Measurements from ENCODE around the gene MAPK8IP1. TPM values are rescaled to one million over a fixed set of nuclear protein-coding genes. Genes with fewer than 3 reads are reported as not detected.
A peak's percentile ranks its signal among the peaks of the same experiment; 100 is the strongest.

Gene MAPK8IP1
- total and polyA plus RNA-seq, 2 donors: 1.1 to 2.1 TPM

- WGBS: 97% methylated on average over 2 of the region's 2 CpGs
- H3K27ac ChIP-seq (ENCODE audit: low read depth in 1 of 2, low read length in 1 of 2): no peak overlapping the region
- no peaks in the 10 kb centered on the region for H3K9me3 ChIP-seq (ENCODE audit: control insufficient read depth in 2 of 2, insufficient read depth in 1 of 2, low read length in 1 of 2)
- H3K4me3 ChIP-seq (ENCODE audit: low read length in 2 of 2): no peak overlapping the region
- peaks cover 28% of the 10 kb centered on the region in 2 donors for H3K36me3 ChIP-seq (ENCODE audit: control insufficient read depth in 2 of 2, insufficient read depth in 2 of 2, low read length in 1 of 2)
- DNase-seq (ENCODE audit: low read depth in 6 of 9, low spot score in 9 of 9): no peak
- H3K27me3 ChIP-seq (ENCODE audit: control insufficient read depth in 2 of 2, insufficient read depth in 1 of 2, low read length in 1 of 2): no peaks in the 10 kb centered on the region
- peaks cover 0 to 3% of the 10 kb centered on the region in 2 donors for H3K4me1 ChIP-seq (ENCODE audit: control insufficient read depth in 2 of 2, insufficient read depth in 2 of 2, low read length in 2 of 2)
Observed at GRCh38 chr11:45939836-45940235, 54.4 kb downstream of the MAPK8IP1 start.

DNA sequence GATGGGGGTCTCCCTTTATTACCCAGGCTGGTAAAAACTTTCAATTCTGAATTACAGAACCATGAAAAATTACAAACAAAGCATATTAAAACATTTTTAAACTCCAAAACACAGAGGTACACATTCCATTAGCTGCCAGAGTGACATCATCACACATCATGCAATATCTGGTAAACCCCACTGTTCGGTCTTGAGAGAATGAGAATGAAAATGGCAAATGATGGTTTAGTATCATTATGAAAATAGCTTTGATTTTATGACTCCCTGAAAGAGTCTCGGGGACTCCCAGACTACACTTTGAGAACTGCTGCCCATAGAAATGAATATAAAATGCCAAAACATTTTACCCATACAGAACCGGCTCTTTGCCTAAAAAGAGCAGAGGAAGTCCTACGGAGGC, 55.8 kb downstream of the MAPK8IP1 start:
- Histone ChIP-seq H3K27me3 (ENCODE audit: control insufficient read depth in 2 of 2, insufficient read depth in 1 of 2, low read length in 1 of 2) (no peaks in the 10 kb centered on the region), H3K27ac (ENCODE audit: low read depth in 1 of 2, low read length in 1 of 2) (no peak overlapping the region), H3K4me1 (ENCODE audit: control insufficient read depth in 2 of 2, insufficient read depth in 2 of 2, low read length in 2 of 2) (no peaks in the 10 kb centered on the region), H3K4me3 (ENCODE audit: low read length in 2 of 2) (no peak overlapping the region), H3K36me3 (ENCODE audit: control insufficient read depth in 2 of 2, insufficient read depth in 2 of 2, low read length in 1 of 2) (peaks cover 27 to 29% of the 10 kb centered on the region in 2 donors), H3K9me3 (ENCODE audit: control insufficient read depth in 2 of 2, insufficient read depth in 1 of 2, low read length in 1 of 2) (no peaks in the 10 kb centered on the region)
- over 99% methylated on average over 4 of the region's 4 CpGs for WGBS
- DNase-seq (ENCODE audit: low read depth in 6 of 9, low spot score in 9 of 9): no peak

- Histone ChIP-seq H3K27me3 (ENCODE audit: control insufficient read depth in 2 of 2, insufficient read depth in 1 of 2, low read length in 1 of 2) (no peaks in the 10 kb centered on the region), H3K27ac (ENCODE audit: low read depth in 1 of 2, low read length in 1 of 2) (no peak overlapping the region), H3K36me3 (ENCODE audit: control insufficient read depth in 2 of 2, insufficient read depth in 2 of 2, low read length in 1 of 2) (peaks cover 25 to 38% of the 10 kb centered on the region in 2 donors), H3K4me1 (ENCODE audit: control insufficient read depth in 2 of 2, insufficient read depth in 2 of 2, low read length in 2 of 2) (no peaks in the 10 kb centered on the region), H3K9me3 (ENCODE audit: control insufficient read depth in 2 of 2, insufficient read depth in 1 of 2, low read length in 1 of 2) (no peaks in the 10 kb centered on the region), H3K4me3 (ENCODE audit: low read length in 2 of 2) (no peak overlapping the region)
- DNase-seq (ENCODE audit: low read depth in 6 of 9, low spot score in 9 of 9): no peak
- 96% methylated on average over 4 of the region's 4 CpGs for WGBS
Observed at GRCh38 chr11:45942381-45942780, 56.9 kb downstream of the MAPK8IP1 start.

GRCh38 chr11:45945397-45945999, 60.0 kb downstream of the MAPK8IP1 start:
- Histone ChIP-seq H3K36me3 (ENCODE audit: control insufficient read depth in 2 of 2, insufficient read depth in 2 of 2, low read length in 1 of 2) (peaks cover 32 to 54% of the 10 kb centered on the region in 2 donors), H3K27ac (ENCODE audit: low read depth in 1 of 2, low read length in 1 of 2) (peak overlapping the region in 1 of 2 donors; percentile 69), H3K4me1 (ENCODE audit: control insufficient read depth in 2 of 2, insufficient read depth in 2 of 2, low read length in 2 of 2) (no peaks in the 10 kb centered on the region), H3K9me3 (ENCODE audit: control insufficient read depth in 2 of 2, insufficient read depth in 1 of 2, low read length in 1 of 2) (no peaks in the 10 kb centered on the region), H3K27me3 (ENCODE audit: control insufficient read depth in 2 of 2, insufficient read depth in 1 of 2, low read length in 1 of 2) (no peaks in the 10 kb centered on the region), H3K4me3 (ENCODE audit: low read length in 2 of 2) (no peak overlapping the region)
- no peak for DNase-seq (ENCODE audit: low read depth in 6 of 9, low spot score in 9 of 9)
- 96% methylated on average over 3 of the region's 3 CpGs for WGBS

DNA sequence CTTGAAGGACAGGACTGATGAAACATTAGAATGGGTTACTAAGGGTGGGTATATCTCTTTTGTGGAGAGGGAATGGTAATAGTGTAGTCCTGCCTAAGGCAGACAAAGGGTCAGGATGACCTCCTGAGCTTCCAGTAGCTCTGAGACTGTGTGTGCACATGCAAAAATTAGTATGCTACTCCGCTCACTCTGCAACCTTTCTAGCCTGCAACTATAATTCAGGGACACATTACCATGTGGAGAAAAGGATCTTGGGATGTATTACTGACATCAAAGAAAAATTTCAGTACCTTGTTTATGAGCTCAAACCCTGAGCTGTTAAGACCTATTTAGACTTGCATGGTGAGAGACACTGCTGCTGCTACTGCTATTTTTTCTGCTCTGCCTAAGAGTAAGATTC, 62.4 kb downstream of the MAPK8IP1 start:
- Histone ChIP-seq H3K4me3 (ENCODE audit: low read length in 2 of 2) (no peak overlapping the region), H3K36me3 (ENCODE audit: control insufficient read depth in 2 of 2, insufficient read depth in 2 of 2, low read length in 1 of 2) (peaks cover 38 to 55% of the 10 kb centered on the region in 2 donors)
- 98% methylated on average over 1 of the region's 1 CpG for WGBS

DNA sequence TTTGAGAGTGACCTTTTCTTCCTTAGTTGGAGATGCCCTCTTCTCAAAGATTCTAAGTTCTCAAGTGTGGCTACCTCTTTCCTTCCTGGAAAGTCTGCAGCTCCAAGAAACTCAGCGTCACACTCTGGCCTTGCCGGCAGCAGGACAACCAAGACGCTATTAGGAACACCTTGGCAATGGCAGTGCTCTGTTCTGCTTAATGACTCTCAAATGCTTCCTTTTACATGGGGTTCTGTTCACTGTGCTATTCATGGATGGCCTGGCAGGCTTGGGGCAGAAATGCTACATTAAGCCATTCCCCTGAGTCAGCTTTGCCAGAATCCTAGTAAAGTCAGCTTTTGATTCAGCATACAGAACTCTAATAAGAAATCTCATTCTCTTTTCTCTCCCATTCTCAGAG, 62.9 kb downstream of the MAPK8IP1 start:
- no peak for DNase-seq (ENCODE audit: low read depth in 6 of 9, low spot score in 9 of 9)
- no peaks in the 10 kb centered on the region for H3K9me3 ChIP-seq (ENCODE audit: control insufficient read depth in 2 of 2, insufficient read depth in 1 of 2, low read length in 1 of 2)
- 96% methylated on average over 3 of the region's 3 CpGs for WGBS
- peak overlapping the region in 1 of 2 donors; percentile 21 for H3K27ac ChIP-seq (ENCODE audit: low read depth in 1 of 2, low read length in 1 of 2)
- H3K27me3 ChIP-seq (ENCODE audit: control insufficient read depth in 2 of 2, insufficient read depth in 1 of 2, low read length in 1 of 2): no peaks in the 10 kb centered on the region
- H3K4me1 ChIP-seq (ENCODE audit: control insufficient read depth in 2 of 2, insufficient read depth in 2 of 2, low read length in 2 of 2): no peaks in the 10 kb centered on the region
- peaks cover 38 to 57% of the 10 kb centered on the region in 2 donors for H3K36me3 ChIP-seq (ENCODE audit: control insufficient read depth in 2 of 2, insufficient read depth in 2 of 2, low read length in 1 of 2)
- H3K4me3 ChIP-seq (ENCODE audit: low read length in 2 of 2): no peak overlapping the region

More for the DNA sequence above, 62.4 kb downstream of the MAPK8IP1 start:
- DNase-seq (ENCODE audit: low read depth in 6 of 9, low spot score in 9 of 9): no peak
- no peaks in the 10 kb centered on the region for H3K4me1 ChIP-seq (ENCODE audit: control insufficient read depth in 2 of 2, insufficient read depth in 2 of 2, low read length in 2 of 2)
- H3K27ac ChIP-seq (ENCODE audit: low read depth in 1 of 2, low read length in 1 of 2): no peak overlapping the region
- H3K9me3 ChIP-seq (ENCODE audit: control insufficient read depth in 2 of 2, insufficient read depth in 1 of 2, low read length in 1 of 2): no peaks in the 10 kb centered on the region
- no peaks in the 10 kb centered on the region for H3K27me3 ChIP-seq (ENCODE audit: control insufficient read depth in 2 of 2, insufficient read depth in 1 of 2, low read length in 1 of 2)

DNA sequence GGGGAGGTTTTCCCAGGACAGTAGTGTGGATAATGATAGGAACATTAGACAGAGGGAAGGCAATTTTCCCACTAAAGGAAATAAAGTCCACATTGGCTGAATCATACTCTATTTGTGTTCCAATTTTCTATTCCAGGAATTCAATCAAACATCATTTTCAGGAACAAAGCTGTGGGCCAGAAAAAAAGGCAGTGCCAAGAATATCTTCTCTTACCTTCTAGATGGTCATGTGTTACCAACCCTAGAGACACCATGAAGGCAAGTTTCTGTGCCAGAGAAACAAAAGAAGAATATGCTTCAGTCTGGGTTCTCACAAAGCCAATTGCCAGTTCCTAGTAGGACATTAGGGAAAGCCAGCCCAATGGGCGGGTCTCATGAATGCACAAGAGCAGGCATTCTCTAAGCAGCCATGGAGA, 64.5 kb downstream of the MAPK8IP1 start:
- 100% methylated on average over 1 of the region's 1 CpG for WGBS
- Histone ChIP-seq H3K4me3 (ENCODE audit: low read length in 2 of 2) (no peak overlapping the region), H3K36me3 (ENCODE audit: control insufficient read depth in 2 of 2, insufficient read depth in 2 of 2, low read length in 1 of 2) (peaks cover 36 to 52% of the 10 kb centered on the region in 2 donors), H3K4me1 (ENCODE audit: control insufficient read depth in 2 of 2, insufficient read depth in 2 of 2, low read length in 2 of 2) (no peaks in the 10 kb centered on the region), H3K27me3 (ENCODE audit: control insufficient read depth in 2 of 2, insufficient read depth in 1 of 2, low read length in 1 of 2) (no peaks in the 10 kb centered on the region), H3K9me3 (ENCODE audit: control insufficient read depth in 2 of 2, insufficient read depth in 1 of 2, low read length in 1 of 2) (no peaks in the 10 kb centered on the region), H3K27ac (ENCODE audit: low read depth in 1 of 2, low read length in 1 of 2) (no peak overlapping the region)
- DNase-seq (ENCODE audit: low read depth in 6 of 9, low spot score in 9 of 9): no peak

Other genes starting within 250 kb of the MAPK8IP1 start
- gene CHST1, start 220.0 kb upstream of the MAPK8IP1 start, total RNA-seq: 0.80 TPM
- 2.5 TPM for gene CHST1, start 220.0 kb upstream of the MAPK8IP1 start, polyA plus RNA-seq
- 0.99 TPM for gene SLC35C1, start 80.5 kb upstream of the MAPK8IP1 start, total RNA-seq
- 7.3 TPM for gene SLC35C1, start 80.5 kb upstream of the MAPK8IP1 start, polyA plus RNA-seq
- gene CRY2, start 38.2 kb upstream of the MAPK8IP1 start, total RNA-seq: 9.9 TPM
- gene CRY2, start 38.2 kb upstream of the MAPK8IP1 start, polyA plus RNA-seq: 12.3 TPM
- gene FREY1, start 21.6 kb downstream of the MAPK8IP1 start, total RNA-seq: 0.52 TPM
- gene FREY1, start 21.6 kb downstream of the MAPK8IP1 start, polyA plus RNA-seq: 0.62 TPM
- 29.6 TPM for gene PEX16, start 32.2 kb downstream of the MAPK8IP1 start, total RNA-seq
- 46.0 TPM for gene PEX16, start 32.2 kb downstream of the MAPK8IP1 start, polyA plus RNA-seq
- gene LARGE2, start 37.0 kb downstream of the MAPK8IP1 start, total RNA-seq: 3.5 TPM
- gene LARGE2, start 37.0 kb downstream of the MAPK8IP1 start, polyA plus RNA-seq: 12.2 TPM
- 15.2 TPM for gene PHF21A, start 235.8 kb downstream of the MAPK8IP1 start, total RNA-seq
- 25.9 TPM for gene PHF21A, start 235.8 kb downstream of the MAPK8IP1 start, polyA plus RNA-seq

Measured in thymus (tissue), 11 donors.